HuH-7 (cell line): Measurements from ENCODE around the gene PNLIPRP3.
"Not testable (repeated sequence)": the region's sequence is repeated elsewhere in the genome, so short reads cannot be mapped to it uniquely, and the experiment has no call there.

Experiments
- DNase-seq: peaks from one replicate; pipeline ENCODE4 v3.0.0; 2011; ENCODE audit warnings: low spot score

Gene PNLIPRP3

DNA sequence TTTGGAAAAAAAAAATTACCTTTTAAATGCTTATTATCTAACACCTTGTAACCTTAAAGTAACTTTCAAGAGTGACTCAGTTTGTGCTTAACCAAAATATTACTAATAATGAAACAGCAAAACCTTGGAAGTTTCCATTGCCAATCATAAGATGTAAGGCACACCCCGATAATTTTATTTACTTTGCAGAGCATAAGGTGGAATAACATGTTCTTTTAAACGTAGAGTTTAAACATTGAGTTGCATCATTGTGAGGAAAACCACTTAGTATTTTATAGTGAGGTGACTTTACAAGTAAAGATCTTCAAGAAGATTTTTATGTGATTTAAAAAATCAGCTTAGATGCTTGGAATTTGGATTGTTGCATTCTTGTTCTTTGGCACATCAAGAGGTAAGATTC, at the start of gene PNLIPRP3:
Gene PNLIPRP3 (plus strand): TSS at position 177 of the 400 bp plus-strand sequence. CDS start 166 bp downstream, at position 343.
- no peak for DNase-seq

DNA sequence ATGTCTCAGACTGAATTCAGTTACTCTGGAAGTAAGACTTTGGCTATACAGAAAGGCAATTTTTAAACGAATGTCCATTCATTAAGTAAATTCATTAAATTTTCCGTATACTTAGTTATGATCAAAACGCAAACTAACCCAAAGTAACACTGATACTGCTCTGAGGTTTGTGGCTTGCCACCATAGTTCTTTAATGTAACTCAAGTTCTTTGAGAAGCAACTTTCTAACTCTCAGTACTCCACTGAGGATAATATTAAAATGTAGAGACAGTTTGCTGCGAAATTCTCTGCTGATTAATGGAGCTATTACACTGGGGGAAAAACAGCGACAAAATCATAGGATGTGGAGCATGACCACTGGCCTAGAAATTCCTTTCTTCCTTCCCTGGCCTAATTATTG, 45.4 kb upstream of the PNLIPRP3 start:
- no peak for DNase-seq

DNA sequence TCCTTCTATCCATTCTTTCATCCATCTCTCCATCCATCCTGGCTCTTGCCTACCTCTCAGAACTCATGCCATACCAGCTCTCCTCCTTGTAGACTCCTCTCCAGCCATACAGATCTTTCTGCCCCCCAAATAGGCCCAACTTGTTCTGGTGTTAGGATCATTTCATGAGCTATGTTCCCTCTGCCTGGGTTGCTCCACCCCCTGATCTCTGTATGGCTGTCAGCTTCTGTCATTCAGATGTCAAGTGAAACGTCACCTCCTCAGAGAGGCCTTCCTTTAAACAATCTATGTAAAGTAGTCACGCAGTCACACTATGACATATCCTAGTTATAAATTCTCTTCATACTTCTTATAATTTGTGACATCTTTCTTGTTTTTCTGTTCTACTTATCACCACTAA, 42.3 kb upstream of the PNLIPRP3 start:
- no peak for DNase-seq

DNA sequence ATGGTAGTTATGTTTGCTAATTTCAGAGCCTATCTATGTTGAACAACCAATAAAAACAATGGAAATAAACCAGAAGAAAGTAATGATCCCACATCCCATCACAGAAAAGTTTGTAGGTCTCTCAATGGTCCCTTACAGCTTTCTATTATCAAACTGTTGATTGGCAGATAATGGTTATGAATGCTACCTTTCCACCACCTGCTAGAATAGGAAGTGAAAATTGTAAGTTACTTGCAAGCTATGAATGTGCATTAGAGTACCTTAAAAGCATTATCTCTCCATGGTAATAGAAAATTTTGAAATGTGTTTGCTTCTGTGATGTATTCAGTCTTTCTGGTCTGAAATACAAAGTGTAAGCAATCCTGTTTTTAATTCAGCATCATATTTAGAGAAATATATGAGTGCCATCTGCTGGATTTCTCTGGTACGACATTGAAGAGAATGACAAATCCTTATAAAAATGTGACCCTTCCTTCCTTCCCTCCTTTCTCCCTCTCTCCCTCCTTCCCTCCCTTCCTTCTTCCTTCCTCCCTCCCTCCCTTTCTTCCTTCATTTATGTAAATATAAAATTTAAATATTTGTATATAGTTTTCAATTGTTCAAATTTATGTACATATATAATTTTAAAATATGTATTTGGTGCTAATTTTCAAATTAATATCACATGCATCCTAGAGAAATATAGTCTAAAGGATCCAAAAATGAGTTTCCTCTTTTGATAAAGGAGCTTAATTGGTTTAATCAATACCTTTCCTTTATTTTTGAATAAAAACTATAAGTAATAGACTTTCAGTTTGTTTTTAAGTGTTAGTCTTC, 41.4 kb upstream of the PNLIPRP3 start:
- no peak for DNase-seq

DNA sequence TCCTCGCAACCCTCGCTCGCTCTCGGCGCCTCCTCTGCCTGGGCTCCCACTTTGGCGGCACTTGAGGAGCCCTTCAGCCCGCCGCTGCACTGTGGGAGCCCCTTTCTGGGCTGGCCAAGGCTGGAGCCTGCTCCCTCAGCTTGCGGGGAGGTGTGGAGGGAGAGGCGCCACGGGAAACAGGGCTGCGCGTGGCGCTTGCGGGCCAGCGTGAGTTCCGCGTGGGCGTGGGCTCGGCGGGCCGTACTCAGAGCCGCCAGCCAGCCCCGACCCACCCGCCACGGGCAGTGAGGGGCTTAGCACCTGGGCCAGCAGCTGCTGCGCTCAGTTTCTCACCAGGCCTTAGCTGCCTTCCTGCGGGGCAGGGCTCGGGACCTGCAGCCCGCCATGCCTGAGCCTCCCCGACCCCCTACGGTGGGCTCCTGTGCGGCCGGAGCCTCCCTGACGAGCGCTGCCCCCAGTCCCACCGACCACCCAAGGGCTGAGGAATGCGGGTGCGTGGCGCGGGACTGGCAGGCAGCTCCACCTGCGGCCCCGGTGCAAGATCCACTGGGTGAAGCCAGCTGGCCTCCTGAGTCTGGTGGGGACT, 34.3 kb upstream of the PNLIPRP3 start:
- not testable (repeated sequence) for DNase-seq

DNA sequence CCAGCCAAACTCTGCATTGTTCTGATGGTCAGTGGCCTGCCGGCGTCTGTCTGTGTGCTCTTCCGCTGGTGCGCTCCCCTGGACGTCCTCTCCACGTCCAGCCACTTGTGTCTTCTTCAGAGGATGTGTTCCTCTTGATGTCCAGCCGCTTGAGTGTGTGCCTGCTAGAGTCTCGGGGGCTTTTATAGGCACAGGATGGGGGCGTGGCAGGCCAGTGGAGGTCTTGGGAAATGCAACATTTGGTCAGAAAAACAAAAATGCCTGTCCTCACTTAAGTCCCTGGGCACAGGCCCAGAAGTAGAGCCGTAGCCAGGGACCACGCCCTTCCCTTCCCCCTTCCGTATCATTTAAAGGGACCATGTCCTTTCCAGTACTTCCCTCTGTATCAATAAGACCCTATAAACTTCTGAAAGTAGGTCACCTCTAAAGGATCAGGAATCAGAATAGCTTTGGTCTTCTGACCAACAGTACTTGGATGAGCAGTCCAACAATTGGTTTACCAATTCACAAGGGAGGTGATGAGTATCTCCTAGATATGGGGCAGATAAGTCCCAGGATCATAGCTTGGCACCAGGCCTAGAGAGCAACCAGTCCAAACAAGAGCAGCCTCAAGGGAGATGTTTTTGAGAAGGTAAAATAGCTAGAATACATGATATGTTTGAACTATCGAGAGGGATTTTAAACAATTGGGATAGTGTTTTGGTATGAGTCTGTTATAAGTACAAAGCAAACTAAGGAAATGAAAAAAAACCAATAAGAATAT, 32.2 kb upstream of the PNLIPRP3 start:
- DNase-seq = no peak

DNA sequence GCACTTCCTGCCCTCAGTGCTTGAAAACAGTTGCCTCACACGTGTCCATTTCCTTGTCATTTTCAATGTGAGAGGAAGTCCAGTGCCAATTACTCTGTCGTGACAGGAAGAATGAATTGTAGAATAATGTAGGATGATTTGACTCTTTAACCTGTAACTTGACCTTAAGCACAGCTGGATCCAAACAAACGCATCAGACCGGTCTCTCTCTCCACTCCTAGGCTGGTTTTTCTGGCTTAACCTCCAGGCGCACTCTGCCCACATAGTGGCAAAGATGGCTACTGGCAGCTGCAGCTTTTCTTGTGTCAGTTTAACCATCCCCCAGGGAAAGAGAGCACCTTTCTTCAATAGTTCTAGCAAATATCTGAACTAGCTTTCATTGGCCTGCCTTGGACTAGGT, 29.4 kb upstream of the PNLIPRP3 start:
- no peak for DNase-seq

DNA sequence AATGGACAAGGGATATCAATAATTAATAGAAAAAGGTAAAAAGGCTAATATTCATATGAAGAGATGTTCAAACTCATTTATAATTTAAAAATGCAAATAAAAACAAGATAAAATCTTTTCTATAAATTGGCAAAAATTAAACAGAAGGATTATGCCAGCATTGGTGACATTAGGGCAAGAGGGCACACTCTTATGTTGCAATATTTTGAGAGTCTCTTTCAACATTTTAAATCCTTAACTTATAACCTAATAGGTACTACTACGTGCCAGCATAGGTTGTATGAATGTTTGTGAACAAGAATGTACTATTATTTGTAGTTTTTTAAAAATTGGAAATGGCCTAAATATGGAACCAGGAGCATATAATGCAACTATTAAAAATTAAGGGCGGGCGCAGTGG, 24.8 kb upstream of the PNLIPRP3 start:
- DNase-seq = no peak

DNA sequence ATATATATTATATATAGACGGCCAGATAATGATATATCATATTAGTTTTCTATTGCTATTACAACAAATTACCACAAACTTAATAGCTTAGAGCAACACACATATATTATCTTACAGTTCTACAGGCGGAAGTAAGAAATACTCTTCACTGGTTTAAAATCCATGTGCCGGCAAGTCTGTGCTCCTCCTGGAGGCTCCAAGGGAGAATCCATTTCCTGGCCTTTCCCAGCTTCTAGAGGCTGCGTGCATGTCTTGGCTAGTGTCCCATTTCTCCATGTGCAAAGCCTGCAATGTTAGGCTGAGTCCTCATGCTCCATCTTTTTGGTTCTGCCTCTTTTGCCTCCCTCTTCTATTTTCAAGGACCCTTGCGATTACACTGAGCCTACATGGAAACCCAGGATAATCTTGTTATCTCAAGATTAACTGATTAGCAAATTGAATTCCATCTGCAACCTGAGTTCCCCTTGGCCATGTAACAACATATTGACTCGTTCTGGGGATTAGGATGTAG, 23.9 kb upstream of the PNLIPRP3 start:
- no peak for DNase-seq

DNA sequence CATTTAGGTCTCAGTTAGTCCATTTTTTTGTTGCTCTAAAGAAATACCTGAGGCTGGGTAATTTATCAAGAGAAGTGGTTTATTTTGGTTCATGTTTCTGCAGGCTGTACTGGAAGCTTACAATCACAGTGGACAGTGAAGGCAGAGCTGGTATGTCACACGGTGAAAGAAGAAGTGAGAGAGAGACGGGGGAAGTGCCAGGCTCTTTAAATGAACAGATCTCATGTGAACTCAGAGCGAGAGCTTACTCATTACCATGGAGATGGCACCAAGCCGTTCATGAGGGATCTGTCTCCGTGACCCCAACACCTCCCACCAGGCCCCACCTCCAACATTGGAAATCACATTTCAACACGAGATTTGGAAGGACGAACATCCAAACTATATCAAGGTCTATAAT, 18.9 kb upstream of the PNLIPRP3 start:
- no peak for DNase-seq

DNA sequence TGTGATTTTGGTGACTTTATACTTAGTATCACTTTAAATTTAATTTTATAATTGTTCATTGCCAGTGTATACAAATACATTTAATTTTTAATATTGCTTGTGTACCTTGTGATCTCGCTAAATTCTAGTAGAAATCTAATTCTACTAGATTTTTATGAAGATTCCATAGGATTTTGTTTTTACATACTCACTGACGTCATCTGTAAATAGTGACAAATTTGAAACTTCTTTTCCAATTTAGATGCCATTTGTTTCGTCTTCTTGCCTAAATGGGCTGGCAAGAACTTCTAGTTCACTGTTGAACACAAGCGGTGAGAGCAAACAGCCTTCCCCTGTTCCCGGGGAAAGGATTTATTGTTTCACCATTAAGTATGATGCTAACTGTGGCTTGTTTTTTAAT, 17.3 kb upstream of the PNLIPRP3 start:
- DNase-seq = no peak

DNA sequence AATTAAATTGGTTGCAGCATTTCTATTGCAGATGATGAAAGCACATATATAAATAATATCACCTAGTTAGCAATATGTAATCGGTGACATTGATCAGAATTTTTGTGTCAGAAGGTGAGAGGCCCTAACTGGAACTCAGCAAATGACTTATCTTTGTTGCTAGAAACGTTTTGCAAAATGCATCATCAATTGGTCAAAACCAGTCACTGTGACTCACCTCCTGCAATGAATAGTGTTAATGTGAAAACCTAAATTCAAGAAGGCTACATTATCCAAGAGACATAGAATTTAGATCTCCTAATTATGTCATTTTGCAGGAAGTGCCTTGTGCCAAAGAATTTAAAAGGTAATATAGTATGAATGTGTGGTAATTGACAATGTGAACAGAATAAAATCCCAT, 9.8 kb upstream of the PNLIPRP3 start:
- DNase-seq = no peak

DNA sequence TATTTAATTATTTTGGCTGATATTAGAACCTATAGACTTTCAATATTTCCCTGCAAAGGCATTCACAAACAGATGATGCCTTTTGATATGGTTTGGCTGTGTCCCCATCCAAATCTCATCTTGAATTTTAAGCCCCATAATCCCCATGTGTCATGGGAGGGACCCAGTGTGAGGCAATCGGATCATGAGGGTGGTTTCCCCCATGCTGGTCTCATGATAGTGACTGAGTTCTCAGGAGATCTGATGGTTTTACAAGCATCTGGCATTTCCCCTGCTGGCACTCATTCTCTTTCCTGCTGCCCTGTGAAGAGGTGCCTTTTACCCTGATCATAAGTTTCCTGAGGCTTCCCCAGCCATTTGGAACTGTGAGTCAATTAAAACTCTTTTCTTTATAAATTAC, 9.3 kb upstream of the PNLIPRP3 start:
- DNase-seq = no peak

DNA sequence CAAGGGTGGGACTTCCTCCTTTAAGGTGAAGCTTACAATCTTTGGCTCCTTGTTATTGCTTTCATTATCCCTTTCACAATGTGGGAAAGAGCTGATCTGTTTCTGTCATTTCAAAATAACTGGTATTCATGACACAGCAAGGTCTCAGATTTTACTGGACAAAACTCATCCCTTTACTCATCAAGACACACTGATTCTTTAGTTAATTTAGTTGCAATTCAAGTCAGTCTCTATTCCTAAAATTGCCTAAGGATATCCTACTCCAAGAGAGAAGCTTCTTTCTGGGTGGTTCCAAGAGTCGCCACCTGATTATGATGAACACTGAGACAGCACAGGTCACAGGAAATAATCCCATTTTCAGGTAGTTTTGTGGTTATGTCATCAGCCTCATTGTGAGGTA, 5.8 kb upstream of the PNLIPRP3 start:
- no peak for DNase-seq

DNA sequence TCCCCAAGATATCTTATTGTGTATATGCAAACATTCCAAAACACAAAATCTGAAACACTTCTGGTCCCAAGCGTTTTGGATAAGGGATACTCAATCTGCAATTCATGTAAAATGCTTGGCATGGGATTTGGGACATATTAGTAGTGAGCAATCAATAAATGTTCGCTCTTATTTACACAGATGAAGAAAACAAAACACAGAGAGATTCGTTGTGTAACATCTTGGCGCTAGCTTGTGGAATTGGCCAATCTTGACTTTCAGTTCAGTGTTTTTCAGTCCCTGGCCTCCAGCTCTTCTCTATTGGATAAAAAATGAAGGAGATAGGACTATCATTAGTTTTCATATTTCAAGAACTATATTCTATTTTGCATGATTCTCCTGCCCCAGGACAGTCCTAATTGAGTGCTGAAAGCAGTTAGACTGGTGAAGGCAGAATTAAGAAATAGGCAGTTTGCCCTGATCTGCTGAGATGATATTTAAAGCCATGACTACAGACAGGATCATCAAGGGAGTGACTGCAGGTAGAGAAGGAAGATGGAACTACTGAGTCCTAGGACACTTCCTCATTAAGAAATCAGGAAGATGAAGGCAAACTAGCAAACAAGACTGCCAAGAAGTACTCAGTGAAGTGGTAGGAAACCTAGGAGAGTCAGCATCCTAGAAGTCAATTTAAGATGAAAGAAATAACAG, 1.8 kb downstream of the PNLIPRP3 start:
- no peak for DNase-seq

DNA sequence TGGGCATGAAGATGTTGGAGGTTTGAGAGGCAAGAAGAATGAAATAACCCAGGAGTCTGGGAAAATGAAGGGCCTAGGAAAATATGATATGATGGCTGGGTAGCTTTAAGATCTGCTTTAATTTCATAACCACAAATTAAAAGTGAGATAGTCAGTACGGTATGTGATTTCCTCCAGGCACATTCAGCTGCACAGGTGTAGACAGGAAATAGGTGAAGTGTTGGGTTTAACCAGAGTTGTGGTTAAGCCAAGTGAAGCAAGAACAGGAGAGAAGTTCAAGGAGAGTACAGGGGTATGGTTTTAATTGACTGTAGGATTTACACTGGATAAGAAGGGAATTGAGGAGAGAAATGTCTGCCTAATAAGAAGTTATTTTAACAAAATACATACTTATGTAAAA, 2.6 kb downstream of the PNLIPRP3 start:
- no peak for DNase-seq

DNA sequence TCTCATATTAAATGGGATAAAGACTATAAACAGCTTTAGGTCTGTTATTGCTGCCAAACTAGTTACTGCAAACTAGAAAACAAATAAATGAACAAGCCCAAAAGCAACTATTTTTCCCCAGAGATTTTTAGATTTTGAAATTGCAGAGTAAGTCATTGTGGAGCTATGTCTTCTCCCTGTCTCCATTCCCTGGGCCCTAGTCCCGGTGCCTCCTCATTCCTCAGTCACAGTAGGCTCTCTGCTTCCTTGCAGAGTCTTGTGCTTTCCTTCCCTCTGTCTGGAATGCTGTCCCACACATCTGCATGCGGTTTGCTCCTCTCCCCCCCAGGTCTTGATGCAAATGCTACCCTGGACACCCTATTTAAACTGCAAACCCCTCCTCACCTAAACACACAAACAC, 4.0 kb downstream of the PNLIPRP3 start:
- DNase-seq = no peak

DNA sequence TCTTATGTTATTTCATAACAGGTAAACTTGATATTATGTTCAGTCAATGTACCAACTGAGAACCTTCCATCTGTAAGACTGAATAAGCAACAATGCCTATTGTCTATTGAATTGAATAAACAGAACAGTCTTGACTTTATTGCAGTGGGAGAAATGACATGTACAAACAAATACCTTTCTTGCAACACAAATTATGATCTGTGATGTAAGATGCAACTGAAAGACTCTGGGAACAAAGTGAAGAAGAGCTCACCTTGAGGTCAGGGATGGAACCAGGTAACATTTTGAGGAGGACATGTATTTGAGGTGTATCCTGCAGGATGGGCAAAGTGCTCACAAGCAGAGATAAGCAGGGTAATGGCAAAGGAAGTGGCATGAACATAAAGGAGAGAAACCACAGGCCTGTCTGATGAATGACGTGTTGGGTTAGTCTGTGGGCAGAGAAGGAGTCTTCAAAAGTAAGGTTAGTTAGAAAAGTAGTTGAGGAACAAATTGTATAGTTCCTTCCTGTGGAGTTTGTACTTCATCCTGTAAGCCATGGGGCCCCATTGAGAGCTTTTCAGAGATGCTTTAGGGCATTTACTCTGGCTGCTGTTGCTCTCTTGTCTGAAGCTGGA, 9.5 kb downstream of the PNLIPRP3 start:
- no peak for DNase-seq

DNA sequence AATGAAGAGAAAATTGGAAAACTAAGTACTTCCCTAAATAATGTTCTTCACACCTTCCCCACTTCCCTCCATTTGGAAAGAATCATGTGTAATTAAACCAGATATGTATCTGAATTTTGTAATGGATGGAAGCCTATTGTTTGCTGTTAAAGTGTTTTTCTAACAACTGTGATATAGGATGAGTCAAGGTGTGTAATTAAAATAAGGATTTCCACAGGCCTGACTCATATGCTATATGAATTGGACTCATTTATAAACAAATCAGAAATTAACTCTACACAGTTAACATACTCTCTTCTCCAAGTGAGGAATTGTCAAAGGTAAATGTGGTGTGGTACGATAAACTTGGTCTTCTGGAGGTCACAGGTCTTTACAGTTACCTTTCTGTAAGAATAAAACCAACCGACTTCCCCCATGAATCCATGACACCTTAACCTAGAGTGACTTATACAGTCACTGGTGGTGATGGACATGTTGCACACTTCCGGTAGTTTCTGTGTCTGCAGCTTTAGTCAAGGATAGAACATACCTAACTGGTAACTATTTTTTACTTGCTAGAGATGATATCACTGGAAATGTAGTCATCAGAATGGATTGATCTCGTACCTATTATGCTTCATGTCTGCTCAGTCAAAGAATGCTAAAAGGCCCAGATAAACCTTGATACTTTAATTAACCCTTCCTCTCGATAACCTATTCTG, 12.8 kb downstream of the PNLIPRP3 start:
- no peak for DNase-seq

DNA sequence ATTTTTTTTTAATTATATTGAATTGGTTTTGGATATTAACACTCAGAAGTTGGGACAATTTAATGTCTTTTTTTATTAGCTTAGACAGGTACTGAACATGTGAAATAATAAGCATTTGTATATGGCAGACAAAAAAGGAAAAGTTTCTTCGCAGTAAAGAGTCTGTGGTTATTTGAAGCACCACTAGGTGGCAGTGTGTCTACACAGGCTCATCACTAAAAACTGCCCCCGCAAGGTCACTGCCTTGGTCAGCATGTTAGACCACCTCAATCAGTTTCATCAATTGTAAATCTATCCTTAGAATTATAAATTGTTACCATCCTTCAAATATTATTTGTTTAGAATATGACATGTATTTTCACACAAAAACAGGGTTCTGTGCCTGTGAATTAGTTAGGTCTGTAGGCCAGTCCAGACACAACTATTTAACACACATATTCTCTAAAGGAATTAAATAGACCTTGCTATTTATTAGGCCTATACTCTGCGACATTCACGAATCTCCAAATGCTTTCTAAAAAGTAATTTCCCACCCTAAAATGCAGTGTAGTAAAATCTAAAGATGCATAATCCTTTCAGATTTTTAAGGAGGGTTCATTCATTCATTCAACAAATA, 17.0 kb downstream of the PNLIPRP3 start:
- DNase-seq = peak; percentile 11

DNA sequence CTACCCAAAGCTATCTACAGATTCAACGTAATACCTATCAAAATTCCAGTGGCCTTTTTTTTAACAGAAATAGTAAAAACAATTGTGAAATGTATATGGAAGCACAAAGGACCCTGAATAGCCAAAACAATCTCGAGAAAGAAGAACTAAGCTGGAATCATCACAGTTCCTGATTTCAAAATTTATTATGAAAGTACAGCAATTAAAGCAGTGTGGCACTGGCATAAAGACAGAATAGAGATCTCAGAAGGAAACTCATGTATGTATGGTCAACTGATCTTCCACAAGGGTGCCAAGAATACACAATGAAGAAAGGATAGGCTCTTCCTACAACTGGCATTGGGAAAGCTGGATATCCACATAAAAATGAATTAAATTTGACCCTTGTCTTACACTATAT, 23.2 kb downstream of the PNLIPRP3 start:
- no peak for DNase-seq
